ENCODE results near the gene USP17L22. TPM values are rescaled to one million over a fixed set of nuclear protein-coding genes. Genes with fewer than 3 reads are reported as not detected.

USP17L22 gene, protein sequence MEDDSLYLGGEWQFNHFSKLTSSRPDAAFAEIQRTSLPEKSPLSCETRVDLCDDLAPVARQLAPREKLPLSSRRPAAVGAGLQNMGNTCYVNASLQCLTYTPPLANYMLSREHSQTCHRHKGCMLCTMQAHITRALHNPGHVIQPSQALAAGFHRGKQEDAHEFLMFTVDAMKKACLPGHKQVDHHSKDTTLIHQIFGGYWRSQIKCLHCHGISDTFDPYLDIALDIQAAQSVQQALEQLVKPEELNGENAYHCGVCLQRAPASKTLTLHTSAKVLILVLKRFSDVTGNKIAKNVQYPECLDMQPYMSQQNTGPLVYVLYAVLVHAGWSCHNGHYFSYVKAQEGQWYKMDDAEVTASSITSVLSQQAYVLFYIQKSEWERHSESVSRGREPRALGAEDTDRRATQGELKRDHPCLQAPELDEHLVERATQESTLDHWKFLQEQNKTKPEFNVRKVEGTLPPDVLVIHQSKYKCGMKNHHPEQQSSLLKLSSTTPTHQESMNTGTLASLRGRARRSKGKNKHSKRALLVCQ
- total RNA-seq, result not detected in 2 replicates

DNA sequence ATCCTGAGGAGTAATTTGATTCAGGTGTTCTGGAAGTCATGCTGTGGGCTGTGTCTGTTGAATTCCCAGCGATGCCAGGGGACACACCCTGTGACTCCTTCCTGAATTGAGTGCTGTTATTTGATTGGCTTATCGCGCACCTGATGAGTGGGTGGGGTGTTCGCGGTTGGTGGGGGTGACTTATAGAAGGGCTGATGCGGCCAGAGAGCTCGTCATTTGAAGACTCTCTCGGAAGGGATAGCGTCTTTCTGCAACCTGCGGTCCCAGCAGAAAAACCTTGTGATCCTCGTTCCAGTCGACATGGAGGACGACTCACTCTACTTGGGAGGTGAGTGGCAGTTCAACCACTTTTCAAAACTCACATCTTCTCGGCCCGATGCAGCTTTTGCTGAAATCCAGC, at the start of gene USP17L22:
TSS of gene USP17L22 (plus strand) at position 301 of the 400 bp plus-strand sequence. CDS start at position 301, 0 bp downstream.

DNA sequence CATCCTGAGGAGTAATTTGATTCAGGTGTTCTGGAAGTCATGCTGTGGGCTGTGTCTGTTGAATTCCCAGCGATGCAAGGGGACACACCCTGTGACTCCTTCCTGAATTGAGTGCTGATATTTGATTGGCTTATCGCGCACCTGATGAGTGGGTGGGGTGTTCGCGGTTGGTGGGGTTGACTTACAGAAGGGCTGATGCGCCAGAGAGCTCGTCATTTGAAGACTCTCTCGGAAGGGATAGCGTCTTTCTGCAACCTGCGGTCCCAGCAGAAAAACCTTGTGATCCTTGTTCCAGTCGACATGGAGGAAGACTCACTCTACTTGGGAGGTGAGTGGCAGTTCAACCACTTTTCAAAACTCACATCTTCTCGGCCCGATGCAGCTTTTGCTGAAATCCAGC, 47.6 kb upstream of the USP17L22 start, which contains the start of gene USP17L12:
TSS of gene USP17L12 (plus strand) at position 301 of the 400 bp plus-strand sequence. CDS start at position 301, 0 bp downstream.

DNA sequence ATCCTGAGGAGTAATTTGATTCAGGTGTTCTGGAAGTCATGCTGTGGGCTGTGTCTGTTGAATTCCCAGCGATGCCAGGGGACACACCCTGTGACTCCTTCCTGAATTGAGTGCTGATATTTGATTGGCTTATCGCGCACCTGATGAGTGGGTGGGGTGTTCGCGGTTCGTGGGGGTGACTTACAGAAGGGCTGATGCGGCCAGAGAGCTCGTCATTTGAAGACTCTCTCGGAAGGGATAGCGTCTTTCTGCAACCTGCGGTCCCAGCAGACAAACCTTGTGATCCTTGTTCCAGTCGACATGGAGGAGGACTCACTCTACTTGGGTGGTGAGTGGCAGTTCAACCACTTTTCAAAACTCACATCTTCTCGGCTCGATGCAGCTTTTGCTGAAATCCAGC, 42.8 kb upstream of the USP17L22 start, which contains the start of gene USP17L13:
TSS of gene USP17L13 (plus strand) at position 301 of the 400 bp plus-strand sequence. CDS start at position 301, 0 bp downstream.

DNA sequence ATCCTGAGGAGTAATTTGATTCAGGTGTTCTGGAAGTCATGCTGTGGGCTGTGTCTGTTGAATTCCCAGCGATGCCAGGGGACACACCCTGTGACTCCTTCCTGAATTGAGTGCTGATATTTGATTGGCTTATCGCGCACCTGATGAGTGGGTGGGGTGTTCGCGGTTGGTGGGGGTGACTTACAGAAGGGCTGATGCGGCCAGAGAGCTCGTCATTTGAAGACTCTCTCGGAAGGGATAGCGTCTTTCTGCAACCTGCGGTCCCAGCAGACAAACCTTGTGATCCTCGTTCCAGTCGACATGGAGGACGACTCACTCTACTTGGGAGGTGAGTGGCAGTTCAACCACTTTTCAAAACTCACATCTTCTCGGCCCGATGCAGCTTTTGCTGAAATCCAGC, 33.3 kb upstream of the USP17L22 start, which contains the start of gene USP17L15:
TSS of gene USP17L15 (plus strand) at position 301 of the 400 bp plus-strand sequence. CDS start at position 301, 0 bp downstream.

DNA sequence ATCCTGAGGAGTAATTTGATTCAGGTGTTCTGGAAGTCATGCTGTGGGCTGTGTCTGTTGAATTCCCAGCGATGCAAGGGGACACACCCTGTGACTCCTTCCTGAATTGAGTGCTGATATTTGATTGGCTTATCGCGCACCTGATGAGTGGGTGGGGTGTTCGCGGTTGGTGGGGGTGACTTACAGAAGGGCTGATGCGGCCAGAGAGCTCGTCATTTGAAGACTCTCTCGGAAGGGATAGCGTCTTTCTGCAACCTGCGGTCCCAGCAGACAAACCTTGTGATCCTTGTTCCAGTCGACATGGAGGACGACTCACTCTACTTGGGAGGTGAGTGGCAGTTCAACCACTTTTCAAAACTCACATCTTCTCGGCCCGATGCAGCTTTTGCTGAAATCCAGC, 23.8 kb upstream of the USP17L22 start, which contains the start of gene USP17L17:
TSS of gene USP17L17 (plus strand) at position 301 of the 400 bp plus-strand sequence. CDS start at position 301, 0 bp downstream.

DNA sequence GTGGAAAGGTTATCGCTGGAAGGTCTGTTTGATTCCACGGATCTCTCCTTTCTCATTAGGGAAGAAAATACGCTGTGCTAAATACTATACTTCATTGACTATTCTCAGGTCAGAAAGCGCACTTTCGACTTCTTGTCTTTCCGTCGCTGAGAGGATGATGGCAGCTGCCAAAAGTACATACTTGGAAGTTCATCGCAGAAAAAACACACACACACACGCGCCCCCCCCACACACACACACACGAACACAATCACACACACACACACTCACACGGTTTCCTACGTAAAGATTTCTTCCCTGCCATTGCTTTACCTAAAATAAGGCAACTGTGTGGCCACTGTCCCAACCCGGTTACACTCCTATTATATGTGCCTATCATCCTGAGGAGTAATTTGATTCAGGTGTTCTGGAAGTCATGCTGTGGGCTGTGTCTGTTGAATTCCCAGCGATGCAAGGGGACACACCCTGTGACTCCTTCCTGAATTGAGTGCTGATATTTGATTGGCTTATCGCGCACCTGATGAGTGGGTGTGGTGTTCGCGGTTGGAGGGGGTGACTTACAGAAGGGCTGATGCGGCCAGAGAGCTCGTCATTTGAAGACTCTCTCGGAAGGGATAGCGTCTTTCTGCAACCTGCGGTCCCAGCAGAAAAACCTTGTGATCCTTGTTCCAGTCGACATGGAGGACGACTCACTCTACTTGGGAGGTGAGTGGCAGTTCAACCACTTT, 19.3 kb upstream of the USP17L22 start, which contains the start of gene USP17L18:
TSS of gene USP17L18 (plus strand) at position 678 of the 728 bp plus-strand sequence. CDS start at position 678, 0 bp downstream.

DNA sequence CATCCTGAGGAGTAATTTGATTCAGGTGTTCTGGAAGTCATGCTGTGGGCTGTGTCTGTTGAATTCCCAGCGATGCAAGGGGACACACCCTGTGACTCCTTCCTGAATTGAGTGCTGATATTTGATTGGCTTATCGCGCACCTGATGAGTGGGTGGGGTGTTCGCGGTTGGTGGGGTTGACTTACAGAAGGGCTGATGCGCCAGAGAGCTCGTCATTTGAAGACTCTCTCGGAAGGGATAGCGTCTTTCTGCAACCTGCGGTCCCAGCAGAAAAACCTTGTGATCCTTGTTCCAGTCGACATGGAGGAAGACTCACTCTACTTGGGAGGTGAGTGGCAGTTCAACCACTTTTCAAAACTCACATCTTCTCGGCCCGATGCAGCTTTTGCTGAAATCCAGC, 14.3 kb upstream of the USP17L22 start, which contains the start of gene USP17L19:
TSS of gene USP17L19 (plus strand) at position 301 of the 400 bp plus-strand sequence. CDS start at position 301, 0 bp downstream.

DNA sequence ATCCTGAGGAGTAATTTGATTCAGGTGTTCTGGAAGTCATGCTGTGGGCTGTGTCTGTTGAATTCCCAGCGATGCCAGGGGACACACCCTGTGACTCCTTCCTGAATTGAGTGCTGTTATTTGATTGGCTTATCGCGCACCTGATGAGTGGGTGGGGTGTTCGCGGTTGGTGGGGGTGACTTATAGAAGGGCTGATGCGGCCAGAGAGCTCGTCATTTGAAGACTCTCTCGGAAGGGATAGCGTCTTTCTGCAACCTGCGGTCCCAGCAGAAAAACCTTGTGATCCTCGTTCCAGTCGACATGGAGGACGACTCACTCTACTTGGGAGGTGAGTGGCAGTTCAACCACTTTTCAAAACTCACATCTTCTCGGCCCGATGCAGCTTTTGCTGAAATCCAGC, 9.6 kb upstream of the USP17L22 start, which contains the start of gene USP17L20:
TSS of gene USP17L20 (plus strand) at position 301 of the 400 bp plus-strand sequence. CDS start at position 301, 0 bp downstream.

DNA sequence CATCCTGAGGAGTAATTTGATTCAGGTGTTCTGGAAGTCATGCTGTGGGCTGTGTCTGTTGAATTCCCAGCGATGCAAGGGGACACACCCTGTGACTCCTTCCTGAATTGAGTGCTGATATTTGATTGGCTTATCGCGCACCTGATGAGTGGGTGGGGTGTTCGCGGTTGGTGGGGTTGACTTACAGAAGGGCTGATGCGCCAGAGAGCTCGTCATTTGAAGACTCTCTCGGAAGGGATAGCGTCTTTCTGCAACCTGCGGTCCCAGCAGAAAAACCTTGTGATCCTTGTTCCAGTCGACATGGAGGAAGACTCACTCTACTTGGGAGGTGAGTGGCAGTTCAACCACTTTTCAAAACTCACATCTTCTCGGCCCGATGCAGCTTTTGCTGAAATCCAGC, 4.8 kb upstream of the USP17L22 start, which contains the start of gene USP17L21:
TSS of gene USP17L21 (plus strand) at position 301 of the 400 bp plus-strand sequence. CDS start at position 301, 0 bp downstream.

Other genes starting within 250 kb of the USP17L22 start
- gene FAM90A26, start 97.2 kb upstream of the USP17L22 start, total RNA-seq, result not detected in 2 replicates
- gene USP17L10, start 57.0 kb upstream of the USP17L22 start, total RNA-seq, result not detected in 2 replicates
- gene USP17L11, start 52.2 kb upstream of the USP17L22 start, total RNA-seq, result not detected in 2 replicates
- not detected in 2 replicates for gene USP17L12, start 47.5 kb upstream of the USP17L22 start, total RNA-seq
- gene USP17L13, start 42.7 kb upstream of the USP17L22 start, total RNA-seq, result not detected in 2 replicates
- gene USP17L15, start 33.2 kb upstream of the USP17L22 start, total RNA-seq, result not detected in 2 replicates
- gene USP17L17, start 23.7 kb upstream of the USP17L22 start, total RNA-seq, result not detected in 2 replicates
- not detected in 2 replicates for gene USP17L18, start 19.0 kb upstream of the USP17L22 start, total RNA-seq
- not detected in 2 replicates for gene USP17L19, start 14.2 kb upstream of the USP17L22 start, total RNA-seq
- gene USP17L20, start 9.5 kb upstream of the USP17L22 start, total RNA-seq, result not detected in 2 replicates
- gene USP17L21, start 4.7 kb upstream of the USP17L22 start, total RNA-seq, result not detected in 2 replicates
- not detected in 2 replicates for gene USP17L24, start 57.5 kb downstream of the USP17L22 start, total RNA-seq
- not detected in 2 replicates for gene USP17L25, start 62.3 kb downstream of the USP17L22 start, total RNA-seq
- not detected in 2 replicates for gene USP17L26, start 67.0 kb downstream of the USP17L22 start, total RNA-seq
- not detected in 2 replicates for gene USP17L5, start 71.8 kb downstream of the USP17L22 start, total RNA-seq
- not detected in 2 replicates for gene USP17L27, start 76.5 kb downstream of the USP17L22 start, total RNA-seq
- gene USP17L28, start 81.3 kb downstream of the USP17L22 start, total RNA-seq, result not detected in 2 replicates
- not detected in 2 replicates for gene USP17L29, start 86.0 kb downstream of the USP17L22 start, total RNA-seq
- not detected in 2 replicates for gene USP17L30, start 95.5 kb downstream of the USP17L22 start, total RNA-seq
- gene DEFB131A, start 176.8 kb downstream of the USP17L22 start, total RNA-seq, result not detected in 2 replicates